Endothelial cell (in vitro differentiated cells): Measurements from ENCODE around the gene ERGIC1. TPM values are rescaled to one million over a fixed set of nuclear protein-coding genes. Genes with fewer than 3 reads are reported as not detected.

ENCODE experiments used
- DNase-seq: peaks from one replicate; pipeline ENCODE4 v3.0.0; 2021; ENCODE audit warnings: low spot score
- H3K27ac Mint-ChIP-seq: one replicate; pipeline ENCODE4 v1.8.0; 2021; ENCODE audit warnings: mixed read lengths, inconsistent platforms; ENCODE audit not compliant: unreplicated experiment
- H3K27me3 Mint-ChIP-seq: one replicate; pipeline ENCODE4 v1.8.0; 2021; ENCODE audit warnings: mild to moderate bottlenecking, moderate library complexity, mixed read lengths, inconsistent platforms; ENCODE audit not compliant: unreplicated experiment
- H3K36me3 Mint-ChIP-seq: one replicate; pipeline ENCODE4 v1.8.0; 2021; ENCODE audit warnings: mild to moderate bottlenecking, low read depth, mixed read lengths, inconsistent platforms; ENCODE audit not compliant: unreplicated experiment
- H3K4me1 Mint-ChIP-seq: one replicate; pipeline ENCODE4 v1.8.0; 2021; ENCODE audit warnings: mild to moderate bottlenecking, mixed read lengths, inconsistent platforms; ENCODE audit not compliant: unreplicated experiment
- H3K4me3 Mint-ChIP-seq: one replicate; pipeline ENCODE4 v1.8.0; 2021; ENCODE audit warnings: mild to moderate bottlenecking, mixed read lengths, inconsistent platforms; ENCODE audit not compliant: unreplicated experiment
- H3K9me3 Mint-ChIP-seq: one replicate; pipeline ENCODE4 v1.8.0; 2021; ENCODE audit warnings: mixed read lengths, inconsistent platforms; ENCODE audit not compliant: unreplicated experiment
- CTCF ChIP-seq: fragments of 200-600 bp; sonication (generic); IDR thresholded peaks from one replicate; pipeline ENCODE4 v1.5.0; 2021; ENCODE audit warnings: antibody characterized with exemption; ENCODE audit not compliant: unreplicated experiment
- total RNA-seq: library from RNA; stranded (reverse); fragmentation: NEBNext Ultra II Directional; extraction: Animal tissue kit (Norgen Biotek cat#: 25700); gene quantifications from one replicate; pipeline ENCODE4 v1.2.1, GENCODE V29; 2021; ENCODE audit not compliant: unreplicated experiment

ERGIC1 gene
- total RNA-seq, 1 donor from 2014 or later = 67.1 TPM

DNA sequence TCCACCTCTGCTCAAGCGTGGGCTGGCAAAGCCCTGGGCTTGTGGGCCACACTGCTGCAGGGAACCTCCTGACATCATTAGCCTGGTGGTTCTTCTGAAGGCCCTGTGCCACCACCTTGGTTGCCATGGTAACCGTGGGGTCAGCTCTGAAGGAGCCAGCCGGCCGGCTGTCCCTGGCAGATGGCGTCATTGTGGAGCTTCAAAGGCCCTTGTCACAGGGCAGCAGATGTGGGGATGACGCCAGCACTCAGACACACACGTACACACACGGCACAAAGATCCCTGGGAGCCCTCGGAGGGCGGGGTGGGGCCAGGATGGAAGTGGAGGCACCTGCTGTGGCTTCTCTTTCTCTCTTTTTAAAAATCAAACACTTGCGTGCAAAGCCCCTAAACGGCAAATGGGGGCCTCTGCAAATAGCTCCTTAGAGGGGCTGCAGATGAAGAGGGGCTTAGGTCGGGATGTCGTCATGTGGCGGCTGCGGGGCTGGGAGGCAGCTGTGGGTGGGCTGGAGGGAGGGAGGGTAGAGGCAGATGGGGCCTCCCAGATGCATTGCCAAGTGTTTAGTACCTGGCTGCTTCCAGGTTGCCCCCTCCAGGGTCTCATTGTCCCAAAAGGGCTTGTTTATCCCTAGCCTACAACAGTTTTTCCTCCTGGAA lies 105.7 kb downstream of the ERGIC1 start:
- Mint-ChIP-seq H3K36me3 (peaks cover 8% of the 10 kb centered on the region), H3K4me1 (peaks cover 6% of the 10 kb centered on the region), H3K27me3 (peaks cover 4% of the 10 kb centered on the region), H3K27ac (no peak overlapping the region), H3K4me3 (no peak overlapping the region), H3K9me3 (no peaks in the 10 kb centered on the region)
- TF ChIP-seq CTCF = no peak
- DNase-seq = no peak

- Mint-ChIP-seq H3K9me3 (no peaks in the 10 kb centered on the region), H3K4me1 (peaks cover 6% of the 10 kb centered on the region), H3K4me3 (no peak overlapping the region), H3K27ac (no peak overlapping the region), H3K27me3 (peaks cover 7% of the 10 kb centered on the region), H3K36me3 (peaks cover 12% of the 10 kb centered on the region)
- no peak for DNase-seq
- TF ChIP-seq CTCF = no peak
Measured at GRCh38 chr5:172940268-172941066, 106.4 kb downstream of the ERGIC1 start.

DNA sequence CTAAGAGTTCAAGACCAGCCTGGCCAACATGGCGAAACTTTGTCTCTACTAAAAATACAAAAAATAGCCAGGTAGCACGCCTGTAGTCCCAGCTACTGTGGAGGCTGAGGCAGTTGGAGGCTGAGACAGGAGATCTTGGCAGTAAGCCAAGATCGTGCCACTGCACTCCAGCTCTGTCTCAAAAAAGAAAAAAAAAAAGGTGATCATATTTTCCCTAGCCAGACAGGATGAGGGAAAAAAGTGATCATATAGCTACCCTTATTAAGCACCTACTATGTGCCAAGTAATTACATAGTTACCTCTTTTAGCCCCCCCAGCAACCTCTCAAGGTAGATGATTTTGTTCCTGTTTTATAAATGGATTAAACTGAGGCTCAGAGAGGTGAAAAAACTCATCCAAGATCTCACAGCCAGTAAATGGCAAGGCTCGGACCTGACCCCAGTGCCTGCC lies 107.0 kb downstream of the ERGIC1 start:
- Mint-ChIP-seq H3K4me1 (peaks cover 6% of the 10 kb centered on the region), H3K9me3 (no peaks in the 10 kb centered on the region), H3K4me3 (no peak overlapping the region), H3K27ac (no peak overlapping the region), H3K36me3 (peaks cover 13% of the 10 kb centered on the region), H3K27me3 (peaks cover 7% of the 10 kb centered on the region)
- DNase-seq = no peak
- no peak for TF ChIP-seq CTCF

- peaks cover 6% of the 10 kb centered on the region for H3K27me3 Mint-ChIP-seq
- H3K36me3 Mint-ChIP-seq = peaks cover 5% of the 10 kb centered on the region
- H3K9me3 Mint-ChIP-seq = no peaks in the 10 kb centered on the region
- no peak overlapping the region for H3K27ac Mint-ChIP-seq
- no peak for TF ChIP-seq CTCF
- H3K4me1 Mint-ChIP-seq = peaks cover 6% of the 10 kb centered on the region
- DNase-seq = no peak
- H3K4me3 Mint-ChIP-seq = no peak overlapping the region
Measured at GRCh38 chr5:172942556-172942955, 108.5 kb downstream of the ERGIC1 start.
